RWPE2 (cell line): ENCODE measurements around the gene WDR33.

Experiments
- ATAC-seq: fragments of 200-7000 bp; cut with Tn5 transposase; 3 replicates; pipeline ENCODE4 v1.9.1; 2021; ENCODE audit warnings: low read depth
- DNase-seq: peaks from one replicate; pipeline ENCODE4 v3.0.0-alpha.2; 2020; ENCODE audit warnings: low spot score
- H3K27ac ChIP-seq: fragments of 450-650 bp; 2 replicates; pipeline ENCODE4 v1.5.1; 2017; ENCODE audit warnings: mild to moderate bottlenecking; ENCODE audit not compliant: poor library complexity, severe bottlenecking
- H3K27me3 ChIP-seq: fragments of 250-450 bp; sonication (Bioruptor Pico); 2 replicates; pipeline ENCODE4 v1.5.1; 2021; ENCODE audit warnings: mild to moderate bottlenecking, moderate library complexity; ENCODE audit not compliant: insufficient read depth, poor library complexity, severe bottlenecking
- H3K36me3 ChIP-seq: fragments of 250-450 bp; sonication (Bioruptor Pico); 2 replicates; pipeline ENCODE4 v1.5.1; 2020; ENCODE audit warnings: low read depth, mild to moderate bottlenecking, moderate library complexity
- H3K4me1 ChIP-seq: fragments of 250-450 bp; sonication (Bioruptor Pico); 2 replicates; pipeline ENCODE4 v1.5.1; 2021; ENCODE audit warnings: mild to moderate bottlenecking, moderate library complexity; ENCODE audit not compliant: insufficient read depth, poor library complexity, severe bottlenecking
- H3K4me3 ChIP-seq: fragments of 250-450 bp; sonication (Bioruptor Pico); 2 replicates; pipeline ENCODE4 v1.5.1; 2021; ENCODE audit warnings: mild to moderate bottlenecking, moderate library complexity; ENCODE audit not compliant: severe bottlenecking
- H3K9me3 ChIP-seq: fragments of 250-450 bp; sonication (Bioruptor Pico); 2 replicates; pipeline ENCODE4 v1.5.1; 2021; ENCODE audit warnings: mild to moderate bottlenecking, moderate library complexity; ENCODE audit not compliant: severe bottlenecking
- CTCF ChIP-seq: fragments of 450-650 bp; IDR thresholded peaks from one replicate; pipeline ENCODE4 v1.5.1; 2017; ENCODE audit warnings: mild to moderate bottlenecking, moderate library complexity; ENCODE audit not compliant: poor library complexity, severe bottlenecking

The WDR33 gene

DNA sequence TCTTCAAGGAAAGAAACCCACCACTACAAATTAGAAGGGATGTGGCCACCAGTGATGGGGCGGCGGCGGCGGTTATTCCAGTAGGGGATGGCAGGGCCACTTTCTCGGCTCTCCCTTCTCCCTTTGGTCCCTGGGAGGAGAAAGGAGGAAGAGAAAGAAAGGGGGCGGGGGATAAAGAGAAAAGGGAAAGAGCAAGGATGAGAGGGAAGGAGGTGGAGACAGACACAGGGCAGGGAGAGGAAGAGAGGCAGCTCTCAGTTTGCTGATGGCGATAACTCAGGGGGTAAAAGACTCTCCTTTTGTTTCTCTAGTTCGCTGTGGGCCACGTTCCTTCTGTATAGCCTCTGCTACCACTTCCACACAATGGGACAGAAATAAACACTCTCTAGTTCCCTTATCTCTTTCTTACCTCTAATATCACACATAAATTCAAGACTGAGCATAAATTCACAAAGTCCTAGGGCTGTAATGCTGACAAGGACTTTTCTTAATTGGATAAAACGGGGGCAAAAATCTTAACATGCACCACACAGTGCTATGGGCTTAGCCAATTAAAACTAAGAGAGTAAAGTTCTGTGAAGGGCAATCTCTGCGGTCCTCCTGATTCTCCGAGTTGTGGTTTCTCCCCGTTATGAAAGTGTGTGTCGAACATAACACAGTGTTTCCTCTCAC, 95.1 kb downstream of the WDR33 start:
- no peaks in the 10 kb centered on the region for H3K4me1 ChIP-seq
- no peaks in the 10 kb centered on the region for H3K9me3 ChIP-seq
- H3K27me3 ChIP-seq, result no peaks in the 10 kb centered on the region
- no peak for DNase-seq
- H3K4me3 ChIP-seq, result no peak overlapping the region
- H3K27ac ChIP-seq, result no peak overlapping the region
- no peak for TF ChIP-seq CTCF
- H3K36me3 ChIP-seq, result peaks cover 50% of the 10 kb centered on the region
- no peak for ATAC-seq

DNA sequence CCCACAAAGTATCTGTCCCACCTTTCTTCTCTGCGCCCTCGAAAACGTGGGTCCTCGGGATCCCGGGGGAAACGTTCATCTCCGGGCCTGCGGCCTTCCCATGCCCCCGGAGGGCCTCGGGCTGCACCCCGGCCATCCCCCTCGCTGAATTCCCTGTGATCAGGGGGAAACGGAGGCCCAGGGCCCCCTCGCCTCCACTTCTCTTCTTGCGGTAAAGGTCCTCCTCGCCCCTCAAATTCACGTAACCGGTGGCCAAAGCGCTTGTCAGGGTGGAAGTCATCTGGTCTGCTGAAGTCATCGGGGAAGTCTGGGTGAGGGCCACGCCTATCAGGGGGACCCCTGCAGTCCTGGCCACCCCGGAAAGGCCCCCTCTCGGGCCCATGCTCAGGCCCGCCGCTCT, 97.4 kb downstream of the WDR33 start:
- Histone ChIP-seq H3K4me1 (no peaks in the 10 kb centered on the region), H3K27me3 (no peaks in the 10 kb centered on the region), H3K9me3 (no peaks in the 10 kb centered on the region), H3K4me3 (no peak overlapping the region), H3K27ac (no peak overlapping the region), H3K36me3 (peaks cover 36% of the 10 kb centered on the region)
- DNase-seq (no peak), ATAC-seq (no peak)
- TF ChIP-seq CTCF, result no peak

- Histone ChIP-seq H3K9me3 (no peaks in the 10 kb centered on the region), H3K4me1 (no peaks in the 10 kb centered on the region)
- no peak for ATAC-seq
These were observed 98.0 kb downstream of the WDR33 start for GRCh38 chr2:127712999-127713398.

GRCh38 chr2:127709336-127709735, 101.6 kb downstream of the WDR33 start:
- Histone ChIP-seq H3K36me3 (peaks cover 38% of the 10 kb centered on the region), H3K27me3 (no peaks in the 10 kb centered on the region), H3K9me3 (no peaks in the 10 kb centered on the region), H3K4me1 (no peaks in the 10 kb centered on the region), H3K27ac (no peak overlapping the region), H3K4me3 (no peak overlapping the region)
- no peak for ATAC-seq
- no peak for DNase-seq
- TF ChIP-seq CTCF, result no peak

More at GRCh38 chr2:127712999-127713398, 98.0 kb downstream of the WDR33 start:
- H3K27me3 ChIP-seq, result no peaks in the 10 kb centered on the region
- no peak overlapping the region for H3K27ac ChIP-seq
- no peak overlapping the region for H3K4me3 ChIP-seq
- no peak for DNase-seq
- H3K36me3 ChIP-seq, result peaks cover 37% of the 10 kb centered on the region
- TF ChIP-seq CTCF, result no peak

DNA sequence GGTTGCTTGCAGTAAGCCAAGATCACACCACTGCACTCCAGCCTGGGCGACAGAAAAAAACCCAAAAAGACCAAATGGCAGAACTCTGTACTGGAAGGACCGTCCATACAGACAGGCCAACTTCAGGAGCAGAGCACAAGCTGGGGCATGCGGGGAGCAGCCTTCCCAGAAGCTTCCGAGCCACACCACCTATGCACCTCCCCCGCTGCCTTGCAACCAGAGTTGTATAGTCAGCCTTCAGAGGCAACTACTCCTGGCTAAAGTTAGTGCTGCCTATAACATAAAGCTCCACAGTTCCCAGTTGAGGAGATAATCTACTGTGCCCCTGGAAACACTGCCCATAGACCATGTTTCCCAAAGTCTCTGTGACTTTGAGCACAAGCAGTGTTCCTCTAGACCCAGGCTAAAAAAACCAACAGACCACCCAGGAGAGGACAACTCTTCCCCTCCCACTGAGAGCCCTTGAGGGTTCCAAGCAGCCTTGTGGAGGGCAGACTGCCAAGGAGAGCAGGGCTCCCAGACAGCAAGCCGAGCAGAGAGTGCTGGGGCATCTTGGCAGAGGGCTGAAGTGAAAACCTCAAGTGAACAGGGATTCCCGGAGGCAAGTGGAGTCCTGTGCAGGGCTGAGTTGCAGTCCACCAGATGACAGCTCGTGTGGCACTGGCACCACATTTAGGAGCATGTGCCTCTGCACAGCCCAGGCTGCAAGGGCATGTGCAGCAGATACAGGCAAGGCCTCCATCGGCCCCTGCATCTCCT, 102.9 kb downstream of the WDR33 start:
- ATAC-seq (peak; percentile 15; the same call in 1 of the 3 replicates), DNase-seq (no peak)
- TF ChIP-seq CTCF, result no peak
- H3K4me1 ChIP-seq, result no peaks in the 10 kb centered on the region
- no peak overlapping the region for H3K4me3 ChIP-seq
- H3K27me3 ChIP-seq, result no peaks in the 10 kb centered on the region
- H3K9me3 ChIP-seq, result no peaks in the 10 kb centered on the region
- H3K36me3 ChIP-seq, result peaks cover 49% of the 10 kb centered on the region
- no peak overlapping the region for H3K27ac ChIP-seq
